Adrenal gland (tissue), 5 donors: Measurements from ENCODE around the gene GDPD4.

Experiments used
- CTCF ChIP-seq, 6 experiments: fragments of 450-650 bp in 4 of 6; fragments of 200-600 bp in 2 of 6; sonication (generic) in 1 of 6; IDR thresholded peaks; 1 replicate in 5 of 6; 2 replicates in 1 of 6; pipeline versions ENCODE4 v1.5.1 to v1.8.0; 2016 to 2021; ENCODE audit warnings: antibody characterized with exemption in 6 of 6, mild to moderate bottlenecking in 2 of 6, moderate library complexity in 1 of 6
- POLR2A ChIP-seq, 2 donors: fragments of 450-650 bp; IDR thresholded peaks; one replicate each; pipeline ENCODE4 v1.6.1; 2017; ENCODE audit warnings: antibody characterized with exemption in 2 of 2, mild to moderate bottlenecking in 2 of 2, moderate library complexity in 1 of 2
- donor health status: DM: no; HTN: no; CAD: no.

- TF ChIP-seq CTCF (IDR thresholded peaks at IDR 0.05): no peak
- TF ChIP-seq POLR2A (IDR thresholded peaks at IDR 0.05): no peak
Observed at GRCh38 chr11:77201370-77201769, 100.1 kb downstream of the GDPD4 start.
